Karpas-422 (cell line): ENCODE results near the gene PRPF4. TPM values are rescaled to one million over a fixed set of nuclear protein-coding genes. Genes with fewer than 3 reads are reported as not detected.
"Not testable (repeated sequence)": the region's sequence is repeated elsewhere in the genome, so short reads cannot be mapped to it uniquely, and the experiment has no call there.

Experiments used
- DNase-seq: peaks from one replicate; pipeline ENCODE4 v3.0.0-alpha.2; 2015
- H2AFZ ChIP-seq: fragments of 200-600 bp; sonication (generic); 2 replicates; pipeline ENCODE4 v1.6.1; 2014; ENCODE audit warnings: antibody characterized with exemption, low read length, mixed read lengths
- H3K27ac ChIP-seq: fragments of 200-600 bp; sonication (generic); 2 replicates; pipeline ENCODE4 v1.5.1; 2014; ENCODE audit warnings: mild to moderate bottlenecking, low read length, moderate library complexity
- H3K27me3 ChIP-seq: fragments of 200-600 bp; sonication (generic); 2 replicates; pipeline ENCODE4 v1.6.1; 2014; ENCODE audit warnings: low read length, mixed read lengths
- H3K36me3 ChIP-seq: fragments of 200-600 bp; sonication (generic); 2 replicates; pipeline ENCODE4 v1.6.1; 2014; ENCODE audit warnings: low read length, mixed read lengths; ENCODE audit not compliant: insufficient read depth
- H3K4me1 ChIP-seq: fragments of 200-600 bp; sonication (generic); 2 replicates; pipeline ENCODE4 v1.6.1; 2014; ENCODE audit warnings: mild to moderate bottlenecking, low read length, mixed read lengths
- H3K4me2 ChIP-seq: fragments of 200-600 bp; sonication (generic); 2 replicates; pipeline ENCODE4 v1.6.1; 2014; ENCODE audit warnings: low read length, low read depth, mild to moderate bottlenecking; ENCODE audit not compliant: poor library complexity, severe bottlenecking
- H3K4me3 ChIP-seq: fragments of 200-600 bp; sonication (generic); 2 replicates; pipeline ENCODE4 v1.5.1; 2014; ENCODE audit warnings: mild to moderate bottlenecking, antibody characterized with exemption, low read length, mixed read lengths
- H3K79me2 ChIP-seq: fragments of 200-600 bp; sonication (generic); 2 replicates; pipeline ENCODE4 v1.6.1; 2014; ENCODE audit warnings: mild to moderate bottlenecking, low read length, mixed read lengths
- H3K9ac ChIP-seq: fragments of 200-600 bp; sonication (generic); 2 replicates; pipeline ENCODE4 v1.6.0; 2014; ENCODE audit warnings: low read length
- H3K9me2 ChIP-seq: fragments of 200-600 bp; sonication (generic), shearing (Covaris generic); replicated peaks from 2 replicates; pipeline ENCODE4 v1.6.0; 2014; ENCODE audit warnings: mild to moderate bottlenecking, low read length, moderate library complexity; ENCODE audit not compliant: insufficient read depth
- H3K9me3 ChIP-seq: fragments of 300-700, 200-600 bp; sonication (generic); 2 replicates; pipeline ENCODE4 v1.6.1; 2014; ENCODE audit warnings: low read length, mixed read lengths
- H4K20me1 ChIP-seq: fragments of 200-600 bp; sonication (generic); 2 replicates; pipeline ENCODE4 v1.6.1; 2014; ENCODE audit warnings: mild to moderate bottlenecking, antibody characterized with exemption, low read length, low read depth; ENCODE audit not compliant: insufficient read depth
- total RNA-seq: library from RNA; depleted of rRNA; stranded (reverse); fragments of >200 nt; shearing (Covaris generic); gene quantifications from 2 replicates; pipeline ENCODE4 v1.2.3, GENCODE V29; 2014; ENCODE audit warnings: low replicate concordance; rRNA removed

PRPF4 gene
- 22.2 and 24.4 TPM in 2 replicates for total RNA-seq

GRCh38 chr9:113275157-113276131 lies at the start of gene PRPF4, which contains the start of gene CDC26:
Gene PRPF4, plus strand, starts transcription at chr9:113275658. Its CDS starts 86 bp downstream, at chr9:113275744.
Gene CDC26, minus strand, starts transcription at chr9:113275572. Its CDS starts 3,065 bp downstream, at chr9:113272507.
- peaks cover 52% of the 10 kb centered on the region for H3K79me2 ChIP-seq
- peak within 1 kb of the TSS; percentile 93 for H3K4me2 ChIP-seq
- peak within 1 kb of the TSS; percentile 65 for H3K27ac ChIP-seq
- H2AFZ ChIP-seq, result peak within 1 kb of the TSS; percentile 65; the same call in 1 of the 2 replicates
- H3K9me2 ChIP-seq, result no peaks in the 10 kb centered on the region
- peak within 1 kb of the TSS; percentile 72 for H3K4me3 ChIP-seq
- H3K4me1 ChIP-seq, result peaks cover 19% of the 10 kb centered on the region
- H3K9me3 ChIP-seq, result no peaks in the 10 kb centered on the region
- H3K36me3 ChIP-seq, result peaks cover 41% of the 10 kb centered on the region; the same call in 1 of the 2 replicates
- no peaks in the 10 kb centered on the region for H4K20me1 ChIP-seq
- peak within 1 kb of the TSS; percentile 83 for H3K9ac ChIP-seq
- DNase-seq, result peak; percentile 98
- H3K27me3 ChIP-seq, result no peaks in the 10 kb centered on the region

GRCh38 chr9:113227436-113227835 lies 48.0 kb upstream of the PRPF4 start:
- Histone ChIP-seq H3K4me2 (no peak overlapping the region), H3K4me1 (peaks cover 35% of the 10 kb centered on the region), H3K9ac (no peak overlapping the region), H4K20me1 (no peaks in the 10 kb centered on the region), H2AFZ (no peak overlapping the region), H3K9me2 (no peaks in the 10 kb centered on the region), H3K9me3 (no peaks in the 10 kb centered on the region), H3K36me3 (peaks cover 11% of the 10 kb centered on the region; the same call in 1 of the 2 replicates), H3K27me3 (no peaks in the 10 kb centered on the region), H3K4me3 (no peak overlapping the region), H3K79me2 (peaks cover 46% of the 10 kb centered on the region), H3K27ac (no peak overlapping the region)
- DNase-seq, result peak; percentile 19

DNA sequence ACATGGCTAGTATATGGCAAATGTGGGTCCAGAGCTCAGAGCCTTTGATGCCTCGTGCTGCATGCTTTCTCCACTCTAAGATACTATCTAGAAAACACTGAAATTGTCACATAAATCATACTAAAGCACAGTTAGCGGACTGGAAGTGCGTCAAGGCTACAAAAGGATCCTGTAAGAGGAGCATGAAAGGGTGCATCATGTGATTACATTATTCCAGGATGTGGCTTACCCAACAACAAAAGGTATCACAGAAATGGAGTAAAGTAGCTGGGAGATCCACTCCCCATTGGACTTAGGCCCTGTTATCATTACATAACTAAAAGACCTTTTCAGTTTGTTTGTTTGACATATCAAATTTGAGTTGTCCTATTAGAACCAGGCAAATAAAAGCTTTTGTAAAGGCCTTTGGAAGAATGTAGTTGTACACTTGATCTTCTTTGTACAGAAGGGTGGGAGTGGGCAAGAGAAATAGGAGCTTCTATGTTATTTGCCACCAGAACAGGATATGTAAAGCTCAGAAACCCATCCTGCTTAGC lies 47.3 kb upstream of the PRPF4 start:
- Histone ChIP-seq H2AFZ (no peak overlapping the region), H3K27me3 (no peaks in the 10 kb centered on the region), H3K9me2 (no peaks in the 10 kb centered on the region), H3K36me3 (peaks cover 11% of the 10 kb centered on the region; the same call in 1 of the 2 replicates), H4K20me1 (no peaks in the 10 kb centered on the region), H3K4me2 (no peak overlapping the region), H3K9ac (no peak overlapping the region), H3K27ac (no peak overlapping the region), H3K79me2 (peaks cover 41% of the 10 kb centered on the region), H3K9me3 (no peaks in the 10 kb centered on the region), H3K4me1 (peaks cover 35% of the 10 kb centered on the region), H3K4me3 (no peak overlapping the region)
- peak; percentile 2 for DNase-seq

GRCh38 chr9:113231701-113232100 lies 43.8 kb upstream of the PRPF4 start:
- H3K79me2 ChIP-seq, result peaks cover 25% of the 10 kb centered on the region; the same call in 1 of the 2 replicates
- no peak overlapping the region for H3K4me2 ChIP-seq
- H3K27me3 ChIP-seq, result no peaks in the 10 kb centered on the region
- H3K4me3 ChIP-seq, result no peak overlapping the region
- H3K36me3 ChIP-seq, result 0 out of 2 replicates have a peak, but pooled peaks cover 4% of the 10 kb centered on the region
- H3K27ac ChIP-seq, result no peak overlapping the region
- peaks cover 55% of the 10 kb centered on the region for H3K4me1 ChIP-seq
- no peak for DNase-seq
- no peak overlapping the region for H2AFZ ChIP-seq
- H4K20me1 ChIP-seq, result 0 out of 2 replicates have a peak, but pooled peaks cover under 1% of the 10 kb centered on the region
- no peaks in the 10 kb centered on the region for H3K9me2 ChIP-seq
- H3K9ac ChIP-seq, result no peak overlapping the region
- no peaks in the 10 kb centered on the region for H3K9me3 ChIP-seq

- DNase-seq, result not testable (repeated sequence)
- peak overlapping the region; percentile 54 for H3K4me2 ChIP-seq
- H3K79me2 ChIP-seq, result peaks cover 17% of the 10 kb centered on the region; the same call in 1 of the 2 replicates
Measured at GRCh38 chr9:113235701-113236255, 39.7 kb upstream of the PRPF4 start.

GRCh38 chr9:113237026-113237425 lies 38.4 kb upstream of the PRPF4 start:
- Histone ChIP-seq H3K9me3 (no peaks in the 10 kb centered on the region), H3K27ac (no peak overlapping the region), H3K79me2 (peaks cover 15% of the 10 kb centered on the region; the same call in 1 of the 2 replicates), H3K36me3 (no peaks in the 10 kb centered on the region), H2AFZ (no peak overlapping the region), H3K27me3 (no peaks in the 10 kb centered on the region), H3K9ac (no peak overlapping the region), H3K9me2 (no peaks in the 10 kb centered on the region), H3K4me3 (no peak overlapping the region), H3K4me2 (no peak overlapping the region), H4K20me1 (peaks cover 32% of the 10 kb centered on the region; the same call in 1 of the 2 replicates), H3K4me1 (peaks cover 39% of the 10 kb centered on the region)
- no peak for DNase-seq

More at GRCh38 chr9:113235701-113236255, 39.7 kb upstream of the PRPF4 start:
- peaks cover 41% of the 10 kb centered on the region for H3K4me1 ChIP-seq
- not testable (repeated sequence) for H3K4me3 ChIP-seq, H3K9ac ChIP-seq, H3K27ac ChIP-seq, H3K36me3 ChIP-seq, H3K27me3 ChIP-seq, H3K9me3 ChIP-seq, H3K9me2 ChIP-seq, H2AFZ ChIP-seq
- peaks cover 21% of the 10 kb centered on the region; the same call in 1 of the 2 replicates for H4K20me1 ChIP-seq

- no peak overlapping the region for H3K4me2 ChIP-seq
- no peak overlapping the region for H2AFZ ChIP-seq
- DNase-seq, result no peak
- no peak overlapping the region for H3K4me3 ChIP-seq
- no peaks in the 10 kb centered on the region for H3K36me3 ChIP-seq
- no peaks in the 10 kb centered on the region for H3K9me2 ChIP-seq
- no peak overlapping the region for H3K9ac ChIP-seq
- H3K27ac ChIP-seq, result no peak overlapping the region
- no peaks in the 10 kb centered on the region for H3K27me3 ChIP-seq
- peaks cover 38% of the 10 kb centered on the region; the same call in 1 of the 2 replicates for H4K20me1 ChIP-seq
- no peaks in the 10 kb centered on the region for H3K9me3 ChIP-seq
- H3K79me2 ChIP-seq, result peaks cover 7% of the 10 kb centered on the region; the same call in 1 of the 2 replicates
- H3K4me1 ChIP-seq, result peaks cover 38% of the 10 kb centered on the region
Measured at GRCh38 chr9:113238202-113238858, 37.1 kb upstream of the PRPF4 start.
